NT2/D1 (cell line): Measurements from ENCODE around the gene DYRK3.

ENCODE experiments used
- SUZ12 ChIP-seq: IDR thresholded peaks from 2 replicates; pipeline ENCODE4 v1.6.1; 2011; ENCODE audit not compliant: insufficient read length, insufficient read depth; ENCODE audit errors: extremely low read depth
- ZNF274 ChIP-seq: IDR thresholded peaks from 2 replicates; pipeline ENCODE4 v1.6.1; 2011; ENCODE audit warnings: mild to moderate bottlenecking, low read depth, low read length

DNA sequence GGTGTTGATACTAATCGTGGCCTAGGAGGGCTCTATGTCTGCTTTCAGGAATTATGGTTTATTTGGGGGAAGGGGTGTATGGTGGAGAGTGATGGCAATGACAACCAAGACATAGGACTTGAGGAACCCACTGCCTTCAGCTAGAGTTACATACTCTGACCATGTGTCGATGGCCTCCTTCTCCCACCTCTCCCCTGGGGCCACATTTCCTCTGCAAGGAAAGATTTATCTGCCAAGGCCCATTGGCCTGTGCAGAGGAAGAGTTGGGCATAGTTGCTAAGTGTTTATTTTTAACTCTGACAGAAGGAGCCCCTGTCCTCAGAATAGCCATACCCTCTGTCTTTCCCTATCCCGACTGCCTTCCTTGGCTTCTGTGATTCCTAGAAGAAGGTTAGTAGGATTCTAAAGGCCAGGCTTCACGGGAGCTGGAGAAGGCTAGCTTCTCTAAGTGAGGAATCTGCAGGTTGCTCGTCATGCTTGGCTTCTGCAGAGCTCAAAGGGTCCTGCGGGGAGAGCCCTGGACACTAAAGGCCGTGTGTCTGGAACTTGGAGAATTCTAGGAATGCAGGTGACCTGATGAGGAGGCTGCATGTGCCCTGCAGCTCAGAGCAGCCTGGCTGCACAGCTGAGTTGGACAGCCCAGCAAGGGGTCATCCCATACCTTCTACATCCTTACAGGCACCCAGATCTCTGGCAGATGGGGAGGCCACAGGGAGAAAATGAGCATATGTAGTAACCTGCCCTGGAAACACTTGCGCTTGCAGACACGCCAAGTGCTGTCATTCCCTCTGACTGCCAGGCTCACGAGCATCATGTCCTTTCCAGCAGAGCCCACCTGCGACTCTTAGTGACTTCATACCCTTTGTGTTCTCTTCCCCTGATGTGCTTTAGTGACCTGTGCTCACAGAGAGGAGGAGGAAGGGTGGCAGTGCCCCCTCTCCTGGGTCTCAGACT, 59.1 kb downstream of the DYRK3 start:
- TF ChIP-seq ZNF274 (no peak), SUZ12 (no peak)
